GM21381 (cell line): ENCODE data around the gene FGGY.
"Not testable (repeated sequence)": the region's sequence is repeated elsewhere in the genome, so short reads cannot be mapped to it uniquely, and the experiment has no call there.

Source experiments
- ATAC-seq: cut with Tn5 transposase; IDR thresholded peaks from one replicate; pipeline ENCODE4 v1.9.1; 2021; ENCODE audit warnings: mild to moderate bottlenecking, moderate library complexity; ENCODE audit not compliant: unreplicated experiment

The FGGY gene

DNA sequence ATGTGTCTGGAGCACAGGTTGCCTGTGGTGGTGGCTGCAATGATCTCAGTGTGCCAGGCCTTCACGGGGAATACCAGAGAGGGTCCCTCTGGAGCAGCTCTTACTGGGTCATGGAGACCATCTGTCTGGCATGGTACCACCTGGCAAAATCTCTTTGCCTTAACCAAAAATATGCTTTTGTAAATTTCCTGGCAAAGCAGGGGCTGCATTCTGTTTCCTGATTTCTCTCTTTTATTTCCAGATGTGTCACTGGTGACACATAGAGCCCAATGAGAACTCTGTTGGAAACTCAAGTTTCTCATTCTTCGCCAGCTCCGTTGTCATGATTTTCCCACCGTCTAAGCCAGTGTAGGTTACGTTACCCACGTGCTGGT is 136.5 kb downstream of the FGGY start:
- ATAC-seq, result no peak

DNA sequence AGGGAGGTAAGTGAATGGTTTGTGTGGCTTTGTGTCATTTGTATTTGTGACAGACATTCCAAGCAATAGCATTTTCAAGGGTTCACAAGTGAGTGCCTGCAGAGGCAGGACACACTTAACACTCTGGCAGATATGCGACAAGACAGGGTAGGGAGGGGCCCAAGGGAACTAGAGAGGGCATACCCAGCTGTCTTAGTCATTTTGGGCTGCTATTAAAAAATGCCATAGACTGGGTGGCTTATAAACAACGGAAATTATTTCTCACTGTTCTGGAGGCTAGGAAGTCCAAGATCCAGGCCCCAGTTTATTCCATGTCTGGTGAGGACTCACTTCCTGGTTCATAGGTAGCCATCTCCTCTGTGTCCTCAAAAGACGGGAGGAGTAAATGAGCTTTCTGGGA is 137.4 kb downstream of the FGGY start:
- ATAC-seq, result no peak

DNA sequence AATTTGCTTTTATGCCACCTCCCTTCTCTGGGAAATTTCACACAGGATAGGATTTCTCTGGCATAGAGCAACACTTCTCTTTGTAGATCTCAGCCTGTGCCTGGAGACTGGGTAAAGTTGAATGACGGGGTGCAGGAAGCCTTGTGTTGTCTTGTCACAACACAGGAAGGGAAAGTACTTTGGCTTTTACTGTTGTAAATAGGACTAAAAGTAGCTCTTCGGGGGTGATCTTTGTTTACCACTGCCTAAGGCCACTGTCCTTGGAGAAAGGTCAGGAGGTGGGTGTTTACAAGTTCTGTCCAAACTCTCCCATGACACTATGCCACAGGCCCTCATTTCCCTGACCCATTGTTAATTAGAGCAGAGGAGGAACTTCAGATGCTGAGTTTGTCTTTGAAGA is 139.7 kb downstream of the FGGY start:
- ATAC-seq, result no peak

DNA sequence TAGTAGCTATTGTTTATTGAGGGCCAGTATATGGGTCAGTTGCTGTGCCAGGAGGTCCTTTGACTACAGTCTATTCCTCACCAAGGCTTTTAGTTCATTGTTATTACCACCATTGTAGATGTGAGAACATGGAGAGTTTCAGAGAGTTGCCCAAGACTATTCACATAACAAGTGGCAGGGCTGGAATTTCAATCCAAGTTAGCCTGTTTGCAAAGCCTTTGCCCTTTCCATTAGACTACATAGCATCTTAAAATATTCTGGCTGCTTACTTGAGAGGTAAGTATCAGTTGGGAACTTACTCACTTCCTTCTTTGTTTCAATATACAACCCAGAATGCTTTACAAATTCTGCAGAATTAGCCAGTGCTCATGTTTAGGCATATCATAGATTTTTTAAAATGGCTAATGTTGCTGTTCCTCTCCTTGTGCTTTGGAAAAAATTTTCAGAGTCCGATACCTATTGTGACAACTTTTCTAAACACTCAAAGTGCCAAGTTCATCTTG is 141.2 kb downstream of the FGGY start:
- no peak for ATAC-seq

DNA sequence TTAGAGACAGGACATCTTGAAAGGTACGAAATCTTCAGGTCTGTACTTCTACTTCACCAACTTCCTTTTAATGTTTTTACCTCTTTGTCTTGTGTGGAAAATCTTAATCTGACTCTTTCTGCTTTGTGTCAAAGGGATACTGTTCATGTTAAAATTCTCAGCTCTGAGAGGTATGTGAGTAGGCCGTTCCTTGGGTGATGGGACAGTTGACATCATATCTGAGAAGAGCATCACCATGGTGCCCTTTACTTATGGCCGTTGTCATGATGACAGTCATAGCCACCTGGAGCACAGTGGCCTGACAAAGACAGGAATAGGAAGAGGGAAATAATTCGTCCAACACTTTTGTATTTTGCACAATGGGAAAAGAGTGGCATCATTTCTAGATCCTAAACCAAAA is 145.6 kb downstream of the FGGY start:
- no peak for ATAC-seq

DNA sequence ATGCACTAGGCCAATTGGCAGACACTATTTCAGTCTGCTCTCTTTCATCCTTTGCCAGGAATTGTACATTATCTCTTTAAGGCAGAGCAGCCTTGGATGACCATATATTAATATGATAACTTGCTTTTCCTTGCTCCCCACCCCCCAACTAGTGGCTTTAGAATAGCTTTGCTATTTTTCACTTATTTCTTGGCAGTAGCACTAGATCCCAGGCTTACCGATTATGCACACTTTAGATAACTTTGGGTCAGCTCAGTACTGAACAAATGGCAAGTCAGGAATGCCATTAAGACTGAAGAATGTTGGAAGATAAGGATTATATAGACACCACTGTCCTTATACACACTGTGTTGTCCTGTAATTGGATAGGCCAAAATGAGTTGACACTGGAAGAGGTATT is 146.4 kb downstream of the FGGY start:
- no peak for ATAC-seq

DNA sequence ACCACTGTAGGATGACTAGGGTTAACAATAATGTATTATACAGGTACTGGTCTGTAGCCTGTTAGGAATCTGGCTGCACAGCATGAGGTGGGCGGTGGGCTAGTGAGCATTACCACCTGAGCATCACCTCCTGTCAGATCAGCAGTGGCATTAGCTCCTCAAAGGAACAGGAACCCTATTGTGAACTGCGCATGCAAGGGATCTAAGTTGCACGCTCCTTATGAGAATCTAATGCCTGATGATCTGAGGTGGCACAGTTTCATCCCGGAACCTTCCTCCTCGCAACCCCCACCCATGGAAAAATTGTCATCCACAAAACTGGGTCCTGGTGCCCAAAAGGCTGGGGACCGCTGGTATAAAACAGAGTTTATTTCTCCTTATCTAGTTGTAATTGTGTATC is 147.6 kb downstream of the FGGY start:
- ATAC-seq, result no peak

DNA sequence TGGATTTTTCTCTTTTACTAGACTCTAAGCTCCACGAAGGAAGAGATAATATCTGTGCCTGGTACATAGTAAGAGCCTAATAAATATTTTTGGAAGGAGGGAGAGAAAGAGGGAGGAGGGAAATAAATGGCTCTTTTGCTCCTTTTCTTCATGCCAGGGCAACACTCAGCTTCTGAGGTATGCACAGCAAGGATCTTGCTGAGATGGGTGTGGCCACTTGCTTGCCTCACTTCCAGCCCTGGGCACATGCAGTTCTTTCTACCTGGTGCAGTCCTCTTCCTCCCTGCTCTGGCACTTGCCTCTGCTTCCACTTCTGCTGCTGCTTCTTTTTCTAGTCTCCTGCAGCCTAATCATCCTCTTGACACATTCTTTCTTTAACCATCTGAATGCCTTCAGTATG is 148.1 kb downstream of the FGGY start:
- no peak for ATAC-seq

DNA sequence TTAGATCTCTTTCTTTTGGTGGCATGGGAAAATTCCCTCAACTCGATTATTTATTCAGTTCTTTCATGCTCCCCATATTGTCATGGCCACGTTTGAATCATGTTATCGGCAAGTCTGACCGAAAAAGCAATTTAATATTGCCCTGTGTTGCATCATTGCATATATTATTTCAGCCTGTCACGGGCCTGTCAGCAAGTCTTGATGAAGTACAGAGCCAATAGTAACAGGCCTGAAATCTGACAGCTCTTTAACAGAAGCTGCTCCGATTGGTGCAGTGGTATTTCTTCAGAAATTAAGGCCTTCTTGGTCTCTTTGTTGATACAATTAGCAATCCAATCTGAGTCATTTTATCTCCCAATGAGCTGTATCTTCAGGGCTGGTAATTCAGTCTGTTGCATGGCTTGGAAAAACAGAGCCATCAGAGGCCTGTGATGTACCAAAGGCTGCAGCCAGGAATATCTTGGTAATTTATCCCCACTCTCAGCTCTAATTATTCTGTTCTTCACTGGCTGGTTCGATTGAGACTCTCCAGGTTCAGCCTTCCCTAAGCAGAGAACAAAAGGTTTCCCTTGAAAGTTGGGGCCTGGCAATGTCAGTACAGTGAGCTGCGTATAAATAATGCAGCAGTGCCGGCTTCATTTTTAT is 149.5 kb downstream of the FGGY start:
- ATAC-seq, result no peak

DNA sequence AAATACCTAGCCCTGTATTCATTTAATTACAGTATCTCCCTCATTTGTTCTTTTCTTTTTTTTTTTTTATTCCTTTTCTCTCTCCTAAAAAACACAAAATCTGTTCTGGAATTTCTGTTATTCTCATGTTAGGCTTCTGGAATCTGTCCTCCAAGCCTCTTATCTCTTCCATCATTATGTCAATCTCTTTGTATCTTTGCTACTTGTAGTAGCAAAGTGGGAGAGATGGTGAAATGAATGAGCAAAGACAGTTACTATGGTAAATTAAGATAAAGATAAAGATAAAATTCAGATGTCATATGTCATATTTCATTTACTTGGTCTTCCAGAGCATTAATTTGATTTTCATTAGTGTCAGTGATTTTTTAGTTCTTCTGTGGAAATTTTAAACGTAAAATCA is 155.1 kb downstream of the FGGY start:
- ATAC-seq, result no peak

DNA sequence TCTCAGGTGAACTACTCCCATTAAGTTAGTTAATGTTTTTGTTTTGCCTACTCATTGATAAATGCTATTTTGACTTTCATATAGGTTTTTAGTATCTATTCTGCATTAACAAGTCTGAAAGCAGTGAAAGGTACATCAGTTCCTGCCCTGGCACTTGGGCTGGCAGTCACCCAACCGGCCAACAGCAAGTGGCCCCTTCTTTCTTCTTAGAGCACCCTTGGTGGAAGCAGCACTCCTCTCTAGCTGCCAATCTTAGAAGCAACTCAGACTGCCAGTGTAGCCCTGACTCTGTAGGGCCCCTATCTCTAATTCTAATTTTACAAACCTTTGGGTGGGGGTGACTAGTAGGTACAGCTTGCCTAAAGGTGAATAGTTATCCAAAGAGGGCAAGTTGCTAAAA is 155.7 kb downstream of the FGGY start:
- no peak for ATAC-seq

DNA sequence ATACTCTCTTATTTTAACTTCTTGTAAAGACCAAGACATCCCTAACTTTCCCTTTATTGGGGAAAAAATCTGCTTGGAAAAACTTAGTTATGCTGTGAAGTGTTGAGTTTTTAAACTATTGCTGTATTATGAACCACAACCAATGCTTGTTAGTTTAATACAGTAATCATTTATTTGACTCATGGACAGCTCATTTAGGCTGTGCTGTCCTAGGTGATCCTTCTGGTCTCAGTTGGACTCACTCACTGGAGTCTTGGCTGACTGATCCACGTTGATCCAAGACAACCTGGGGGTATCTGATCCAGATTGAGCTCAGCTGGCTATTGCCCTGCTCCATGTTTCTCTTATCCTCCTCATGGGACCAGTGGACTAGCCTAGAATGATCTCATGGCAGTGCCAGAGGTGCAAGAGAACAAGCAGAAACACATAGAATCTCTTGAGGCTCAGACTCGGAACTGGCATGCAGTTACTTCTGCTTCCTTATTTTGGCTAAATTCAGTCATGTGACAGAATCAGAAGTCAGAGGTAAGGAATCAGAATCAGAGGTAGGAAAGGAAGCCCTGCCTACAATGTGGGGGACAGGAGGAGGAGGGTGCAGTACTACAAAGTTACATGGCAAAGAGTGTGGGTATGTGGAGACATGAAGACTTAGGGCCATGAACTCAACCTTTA is 156.5 kb downstream of the FGGY start:
- no peak for ATAC-seq

DNA sequence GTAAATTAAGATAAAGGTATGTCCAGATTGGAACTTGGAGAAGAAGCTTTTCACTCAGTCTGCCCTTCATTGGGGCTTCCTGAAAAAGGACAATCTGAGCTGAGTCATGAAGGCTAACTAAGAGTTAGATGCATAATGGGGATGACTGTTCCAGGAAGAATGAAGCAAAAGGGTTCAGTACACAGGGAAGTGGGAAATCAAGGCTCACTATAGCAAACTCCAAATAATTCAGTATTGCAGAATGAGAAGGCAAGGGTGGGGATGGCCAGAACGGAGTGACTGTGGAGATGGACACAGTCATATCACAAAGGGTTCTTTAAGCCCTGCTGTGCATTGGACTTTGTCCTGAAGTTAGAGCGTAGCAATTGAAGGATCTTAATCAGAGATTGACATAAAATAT is 158.3 kb downstream of the FGGY start:
- no peak for ATAC-seq

DNA sequence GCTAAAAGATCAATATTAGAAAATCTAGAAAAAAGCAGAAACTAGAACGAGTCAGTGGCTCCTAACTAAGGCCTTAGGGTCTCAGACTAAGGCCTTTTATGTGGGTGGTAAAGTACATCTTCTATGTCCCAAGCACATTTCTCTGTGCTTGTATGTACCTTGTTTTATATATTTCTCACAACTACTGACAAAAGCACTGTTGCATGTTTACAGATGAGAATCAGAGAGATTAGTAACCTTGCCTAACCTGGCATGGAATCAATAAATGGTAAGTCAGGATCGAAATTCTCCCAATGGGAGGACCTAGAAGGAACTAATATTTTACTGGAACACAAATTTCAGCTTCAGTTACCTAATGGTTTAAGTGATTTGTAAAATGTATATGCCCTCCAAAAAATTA is 160.9 kb downstream of the FGGY start:
- no peak for ATAC-seq

DNA sequence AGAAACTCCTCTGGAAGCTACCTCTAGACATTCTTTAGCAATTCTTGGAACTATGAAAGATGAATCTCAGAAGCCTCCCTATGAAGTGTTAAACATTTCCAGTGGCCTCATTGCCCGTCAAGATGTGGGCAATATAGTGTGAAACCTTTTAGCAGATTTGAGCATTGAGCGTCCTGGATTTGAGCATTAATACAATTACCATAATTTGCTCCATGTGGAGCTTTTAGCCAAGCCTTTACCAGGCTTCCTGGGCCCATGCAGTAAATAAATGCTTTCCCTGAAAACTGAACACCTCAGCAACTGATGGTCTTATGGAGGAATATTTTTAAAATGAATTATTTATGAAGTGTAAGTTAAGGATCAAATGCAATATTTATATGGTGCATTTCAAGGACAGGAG is 162.0 kb downstream of the FGGY start:
- no peak for ATAC-seq

DNA sequence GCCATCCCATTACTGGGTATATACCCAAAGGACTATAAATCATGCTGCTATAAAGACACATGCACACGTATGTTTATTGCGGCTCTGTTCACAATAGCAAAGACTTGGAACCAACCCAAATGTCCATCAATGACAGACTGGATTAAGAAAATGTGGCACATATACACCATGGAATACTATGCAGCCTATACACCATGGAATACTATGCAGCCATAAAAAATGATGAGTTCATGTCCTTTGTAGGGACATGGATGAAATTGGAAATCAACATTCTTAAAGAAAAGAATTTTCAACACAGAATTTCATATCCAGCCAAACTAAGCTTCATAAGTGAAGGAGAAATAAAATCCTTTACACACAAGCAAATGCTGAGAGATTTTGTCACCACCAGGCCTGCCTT is 166.0 kb downstream of the FGGY start:
- ATAC-seq, result not testable (repeated sequence)

DNA sequence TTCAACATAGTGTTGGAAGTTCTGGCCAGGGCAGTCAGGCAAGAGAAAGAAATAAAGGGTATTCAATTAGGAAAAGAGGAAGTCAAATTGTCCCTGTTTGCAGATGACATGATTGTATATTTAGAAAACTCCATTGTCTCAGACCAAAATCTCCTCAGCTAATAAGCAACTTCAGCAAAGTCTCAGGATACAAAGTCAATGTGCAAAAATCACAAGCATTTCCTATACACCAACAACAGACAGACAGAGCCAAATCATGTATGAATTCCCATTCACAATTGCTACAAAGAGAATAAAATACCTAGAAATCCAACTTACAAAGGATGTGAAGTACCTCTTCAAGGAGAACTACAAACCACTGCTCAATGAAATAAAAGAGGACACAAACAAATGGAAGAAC is 168.6 kb downstream of the FGGY start:
- ATAC-seq, result not testable (repeated sequence)

DNA sequence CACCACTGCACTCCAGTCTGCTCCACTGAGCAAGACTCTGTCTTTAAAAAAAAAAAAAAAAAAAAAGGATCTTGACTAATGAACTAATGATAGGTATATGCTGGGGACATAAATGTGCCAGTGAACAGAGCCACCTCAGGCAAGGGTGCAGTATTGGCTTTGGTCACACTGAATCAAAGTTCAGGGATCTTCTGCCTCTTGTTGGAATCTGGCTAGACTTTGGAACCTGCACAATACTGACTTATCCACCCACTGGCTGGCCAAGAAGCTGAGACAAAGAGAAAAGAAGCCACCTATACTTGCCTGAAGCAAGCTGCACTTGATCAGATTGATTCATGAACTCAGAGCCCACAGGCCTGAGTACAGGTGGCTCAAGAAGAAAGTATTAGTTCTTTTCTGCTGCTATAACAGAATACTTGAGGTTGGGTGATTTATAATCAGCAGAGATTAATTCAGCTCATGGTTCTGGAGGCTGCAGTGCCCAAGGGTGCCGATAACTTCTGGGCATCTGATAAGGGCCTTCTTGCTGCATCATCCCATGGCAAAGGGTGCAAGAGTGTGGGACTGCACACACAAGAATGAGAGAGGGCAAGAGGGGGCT is 172.0 kb downstream of the FGGY start:
- ATAC-seq, result no peak

DNA sequence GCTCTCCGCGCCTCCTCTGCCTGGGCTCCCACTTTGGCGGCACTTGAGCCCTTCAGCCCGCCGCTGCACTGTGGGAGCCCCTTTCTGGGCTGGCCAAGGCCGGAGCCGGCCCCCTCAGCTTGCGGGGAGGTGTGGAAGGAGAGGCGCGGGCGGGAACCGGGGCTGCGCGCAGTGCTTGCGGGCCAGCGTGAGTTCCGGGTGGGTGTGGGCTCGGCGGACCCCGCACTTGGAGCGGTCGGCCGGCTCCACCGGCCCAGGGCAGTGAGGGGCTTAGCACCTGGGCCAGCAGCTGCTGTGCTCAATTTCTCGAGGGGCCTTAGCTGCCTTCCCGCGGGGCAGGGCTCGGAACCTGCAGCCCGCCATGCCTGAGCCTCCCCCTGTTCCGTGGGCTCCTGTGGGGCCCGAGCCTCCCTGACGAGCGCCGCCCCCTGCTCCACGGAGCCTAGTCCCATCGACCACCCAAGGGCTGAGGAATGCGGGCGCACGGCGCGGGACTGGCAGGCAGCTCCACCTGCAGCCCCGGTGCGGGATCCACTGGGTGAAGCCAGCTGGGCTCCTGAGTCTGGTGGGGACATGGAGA is 175.2 kb downstream of the FGGY start:
- ATAC-seq, result not testable (repeated sequence)

DNA sequence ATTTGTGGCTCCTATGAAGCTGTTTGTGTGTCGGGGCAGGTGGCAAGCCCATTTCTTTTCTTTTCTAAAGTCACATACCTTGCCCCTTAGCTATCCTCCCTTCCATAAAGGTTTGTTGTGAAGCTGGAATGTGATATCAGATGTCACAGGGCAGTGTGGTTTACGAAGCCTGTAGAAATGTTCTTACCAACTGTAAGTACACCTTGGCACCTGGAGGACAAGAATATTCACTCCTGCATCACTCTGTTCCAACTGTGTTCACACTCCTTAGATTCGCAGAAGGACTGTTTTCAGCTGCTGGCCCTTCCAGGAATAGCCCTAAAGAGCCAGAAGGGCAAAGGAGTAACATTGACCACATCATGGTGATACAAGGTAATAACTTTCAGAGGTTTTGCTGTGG is 176.9 kb downstream of the FGGY start:
- no peak for ATAC-seq

DNA sequence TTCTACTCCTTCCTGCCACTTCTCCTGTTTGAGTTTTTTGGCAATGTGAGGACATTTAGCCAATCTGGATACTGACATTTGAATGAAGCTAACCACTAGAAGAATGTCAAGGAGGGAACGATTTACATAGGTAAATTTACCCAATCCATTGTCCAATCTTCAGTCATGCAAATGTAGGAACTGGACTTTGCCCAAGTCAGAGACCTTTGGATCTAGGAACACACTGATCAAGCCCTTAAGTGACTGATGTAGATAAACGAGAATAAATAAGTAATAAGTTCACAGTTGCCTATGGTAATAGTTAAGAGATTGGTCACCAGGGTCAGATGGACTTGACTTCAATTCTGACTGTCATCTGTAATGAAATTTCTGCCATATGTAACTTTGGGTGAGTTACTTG is 177.6 kb downstream of the FGGY start:
- ATAC-seq, result no peak

DNA sequence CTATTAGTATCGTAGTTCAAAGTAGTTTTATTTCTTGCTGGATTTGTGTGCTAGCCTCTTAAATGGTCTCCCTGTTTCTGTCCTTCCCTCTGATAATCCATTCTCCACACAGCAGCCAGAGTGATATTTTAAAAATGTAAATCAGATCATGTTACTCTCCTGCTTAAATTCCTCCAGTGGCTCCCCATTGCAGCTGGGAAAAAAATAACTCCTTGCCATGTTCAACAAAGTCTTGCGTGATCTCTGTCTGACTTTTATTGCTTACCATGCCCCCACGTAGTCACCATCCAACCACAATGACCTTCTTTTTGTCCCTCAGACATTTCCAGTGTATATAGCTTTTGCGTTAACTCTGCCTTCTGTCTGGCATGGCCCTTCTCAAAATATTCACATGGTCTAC is 178.8 kb downstream of the FGGY start:
- ATAC-seq, result no peak
